WERI-Rb-1 (cell line): Measurements from ENCODE around the gene NHLRC2.
"Not testable (repeated sequence)": the region's sequence is repeated elsewhere in the genome, so short reads cannot be mapped to it uniquely, and the experiment has no call there.

Experiments
- DNase-seq: peaks from one replicate; pipeline ENCODE4 v3.0.0-alpha.2; 2020
- H3K27ac ChIP-seq: fragments of 250-450 bp; sonication (Bioruptor Pico); 2 replicates; pipeline ENCODE4 v1.5.1; 2020; ENCODE audit warnings: mild to moderate bottlenecking, moderate library complexity
- H3K27me3 ChIP-seq: fragments of 250-450 bp; sonication (Bioruptor Pico); 2 replicates; pipeline ENCODE4 v1.5.1; 2021; ENCODE audit warnings: mild to moderate bottlenecking, low read depth, moderate library complexity; ENCODE audit not compliant: insufficient read depth, severe bottlenecking
- H3K36me3 ChIP-seq: fragments of 250-450 bp; sonication (Bioruptor Pico); 2 replicates; pipeline ENCODE4 v1.5.1; 2020; ENCODE audit warnings: mild to moderate bottlenecking, moderate library complexity
- H3K4me3 ChIP-seq: 2 replicates; pipeline ENCODE4 v1.5.1; 2011; ENCODE audit warnings: low read depth, mild to moderate bottlenecking, control low read depth, low read length
- H3K9me3 ChIP-seq: fragments of 250-450 bp; sonication (Bioruptor Pico); 2 replicates; pipeline ENCODE4 v1.5.1; 2021; ENCODE audit warnings: mild to moderate bottlenecking, moderate library complexity; ENCODE audit not compliant: severe bottlenecking
- TF ChIP-seq, protein P1 (sequence below): IDR thresholded peaks from 2 replicates; pipeline ENCODE4 v1.5.1; 2011; ENCODE audit warnings: low read depth, mild to moderate bottlenecking, control low read depth, inconsistent platforms, low read length

The NHLRC2 gene

DNA sequence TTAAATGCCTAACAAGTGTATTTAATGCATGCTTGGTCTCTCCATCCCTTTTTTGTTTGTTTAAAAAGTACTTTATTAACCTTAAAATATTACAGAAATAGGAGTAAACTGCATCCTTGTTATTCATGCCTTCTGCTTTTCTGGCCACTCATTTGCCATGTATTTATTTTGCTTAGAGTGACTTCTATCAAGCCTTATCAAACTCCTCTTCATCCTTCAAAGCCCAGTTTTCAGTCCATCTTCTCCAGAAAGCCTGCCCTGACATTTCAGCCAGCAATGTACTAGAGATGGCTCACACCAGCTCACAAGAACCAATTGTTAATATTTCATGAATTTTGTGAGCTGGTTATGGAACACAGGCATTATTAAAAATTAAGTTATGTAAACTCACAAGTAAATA is 82.8 kb downstream of the NHLRC2 start:
- Histone ChIP-seq H3K27me3 (no peaks in the 10 kb centered on the region), H3K9me3 (no peaks in the 10 kb centered on the region), H3K36me3 (no peaks in the 10 kb centered on the region), H3K4me3 (no peak overlapping the region), H3K27ac (no peak overlapping the region)
- TF ChIP-seq, protein P1, sequence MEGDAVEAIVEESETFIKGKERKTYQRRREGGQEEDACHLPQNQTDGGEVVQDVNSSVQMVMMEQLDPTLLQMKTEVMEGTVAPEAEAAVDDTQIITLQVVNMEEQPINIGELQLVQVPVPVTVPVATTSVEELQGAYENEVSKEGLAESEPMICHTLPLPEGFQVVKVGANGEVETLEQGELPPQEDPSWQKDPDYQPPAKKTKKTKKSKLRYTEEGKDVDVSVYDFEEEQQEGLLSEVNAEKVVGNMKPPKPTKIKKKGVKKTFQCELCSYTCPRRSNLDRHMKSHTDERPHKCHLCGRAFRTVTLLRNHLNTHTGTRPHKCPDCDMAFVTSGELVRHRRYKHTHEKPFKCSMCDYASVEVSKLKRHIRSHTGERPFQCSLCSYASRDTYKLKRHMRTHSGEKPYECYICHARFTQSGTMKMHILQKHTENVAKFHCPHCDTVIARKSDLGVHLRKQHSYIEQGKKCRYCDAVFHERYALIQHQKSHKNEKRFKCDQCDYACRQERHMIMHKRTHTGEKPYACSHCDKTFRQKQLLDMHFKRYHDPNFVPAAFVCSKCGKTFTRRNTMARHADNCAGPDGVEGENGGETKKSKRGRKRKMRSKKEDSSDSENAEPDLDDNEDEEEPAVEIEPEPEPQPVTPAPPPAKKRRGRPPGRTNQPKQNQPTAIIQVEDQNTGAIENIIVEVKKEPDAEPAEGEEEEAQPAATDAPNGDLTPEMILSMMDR = no peak
- no peak for DNase-seq

DNA sequence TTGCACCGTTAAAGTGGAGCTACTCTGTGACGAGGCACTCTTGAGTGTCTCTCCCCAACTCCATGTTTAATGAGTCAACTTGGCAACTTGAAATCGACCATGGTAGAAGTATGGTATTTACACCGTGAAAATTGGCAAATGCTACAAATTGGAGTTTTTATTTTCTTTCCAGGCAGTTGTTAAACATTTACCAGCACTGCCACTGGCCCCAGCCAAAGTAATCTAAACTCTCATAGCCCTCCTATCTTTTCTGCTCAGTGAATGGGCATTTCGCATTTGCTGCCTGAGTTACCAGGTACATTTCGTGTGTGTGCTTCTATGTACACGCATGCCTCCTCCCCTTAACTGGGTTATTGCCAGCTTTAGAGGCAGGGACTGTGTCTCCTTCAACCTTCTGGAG is 83.3 kb downstream of the NHLRC2 start:
- no peak for DNase-seq
- TF ChIP-seq, protein P1 = no peak

DNA sequence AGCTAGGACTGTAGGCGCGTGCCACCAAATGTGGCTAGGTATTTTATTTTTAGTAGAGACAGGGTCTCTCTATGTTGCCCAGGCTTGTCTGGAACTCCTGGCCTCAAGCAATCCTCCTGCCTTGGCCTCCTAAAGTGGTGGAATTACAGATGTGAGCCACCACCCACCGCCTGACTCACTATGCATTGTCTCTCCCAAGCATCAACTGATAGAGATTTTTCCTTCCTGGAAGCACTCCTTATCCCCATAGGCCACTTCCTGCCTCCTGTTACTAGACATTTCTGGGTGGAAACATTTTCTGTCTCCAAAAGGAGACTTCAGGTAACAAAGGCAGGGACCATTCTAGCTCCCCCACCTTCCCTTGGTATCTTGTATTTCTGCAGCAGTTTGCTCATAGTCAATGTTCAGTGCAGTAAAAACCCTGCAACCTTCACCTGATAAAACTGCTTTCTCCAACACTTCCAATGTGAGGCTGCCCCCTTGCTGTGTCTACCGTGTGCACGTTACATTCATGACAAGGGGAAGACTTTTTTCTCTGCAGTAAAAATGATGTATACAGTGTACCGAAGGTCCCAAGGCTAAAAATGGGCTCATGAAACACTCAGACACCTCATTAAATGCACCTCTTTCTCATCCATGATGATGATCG is 84.9 kb downstream of the NHLRC2 start:
- TF ChIP-seq, protein P1 = no peak
- Histone ChIP-seq H3K4me3 (no peak overlapping the region), H3K27me3 (no peaks in the 10 kb centered on the region), H3K27ac (no peak overlapping the region), H3K36me3 (no peaks in the 10 kb centered on the region), H3K9me3 (no peaks in the 10 kb centered on the region)
- no peak for DNase-seq

More for the DNA sequence above, 83.3 kb downstream of the NHLRC2 start:
- Histone ChIP-seq H3K36me3 (no peaks in the 10 kb centered on the region), H3K27me3 (no peaks in the 10 kb centered on the region), H3K9me3 (no peaks in the 10 kb centered on the region), H3K27ac (no peak overlapping the region), H3K4me3 (no peak overlapping the region)

DNA sequence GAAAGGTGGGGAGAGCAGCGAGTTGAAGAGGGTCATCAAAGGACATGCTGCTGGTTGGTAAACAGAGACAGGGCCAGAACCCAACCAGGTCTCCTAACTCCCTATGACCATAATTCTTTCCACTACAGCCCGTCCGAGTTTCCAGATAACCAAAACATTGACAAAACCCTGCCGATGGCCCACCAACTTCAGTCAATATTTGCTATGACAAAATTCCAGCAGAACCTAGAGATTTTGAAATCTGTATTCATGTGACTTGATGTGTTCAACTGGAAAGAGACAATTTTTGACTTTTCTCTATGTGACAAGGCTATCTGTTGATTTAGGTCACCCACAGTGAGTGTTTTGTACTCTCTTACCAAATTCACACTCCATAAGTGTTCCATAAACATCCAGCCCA is 86.7 kb downstream of the NHLRC2 start:
- DNase-seq = no peak
- Histone ChIP-seq H3K36me3 (no peaks in the 10 kb centered on the region), H3K27me3 (no peaks in the 10 kb centered on the region), H3K9me3 (no peaks in the 10 kb centered on the region), H3K27ac (no peak overlapping the region), H3K4me3 (no peak overlapping the region)
- TF ChIP-seq, protein P1 = no peak

DNA sequence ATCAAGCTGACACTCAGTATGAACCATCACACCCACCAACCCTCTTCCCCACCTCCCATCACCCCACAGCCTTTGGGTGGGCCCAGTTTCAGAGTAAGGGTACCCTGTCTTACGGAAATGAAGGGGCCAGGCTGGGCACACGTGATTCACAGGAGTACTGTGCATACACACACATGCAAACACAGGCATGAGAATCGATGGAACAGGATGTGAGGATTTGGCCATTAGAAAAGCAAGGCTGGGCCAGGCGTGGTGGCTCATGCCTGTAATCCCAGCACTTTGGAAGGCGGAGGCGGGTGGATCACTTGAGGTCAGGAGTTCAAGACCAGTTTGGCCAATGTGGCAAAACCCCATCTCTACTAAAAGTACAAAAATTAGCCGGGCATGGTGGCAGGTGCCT is 88.7 kb downstream of the NHLRC2 start:
- not testable (repeated sequence) for H3K27me3 ChIP-seq, H3K9me3 ChIP-seq, H3K36me3 ChIP-seq, H3K27ac ChIP-seq, H3K4me3 ChIP-seq
- DNase-seq = peak; percentile 30

DNA sequence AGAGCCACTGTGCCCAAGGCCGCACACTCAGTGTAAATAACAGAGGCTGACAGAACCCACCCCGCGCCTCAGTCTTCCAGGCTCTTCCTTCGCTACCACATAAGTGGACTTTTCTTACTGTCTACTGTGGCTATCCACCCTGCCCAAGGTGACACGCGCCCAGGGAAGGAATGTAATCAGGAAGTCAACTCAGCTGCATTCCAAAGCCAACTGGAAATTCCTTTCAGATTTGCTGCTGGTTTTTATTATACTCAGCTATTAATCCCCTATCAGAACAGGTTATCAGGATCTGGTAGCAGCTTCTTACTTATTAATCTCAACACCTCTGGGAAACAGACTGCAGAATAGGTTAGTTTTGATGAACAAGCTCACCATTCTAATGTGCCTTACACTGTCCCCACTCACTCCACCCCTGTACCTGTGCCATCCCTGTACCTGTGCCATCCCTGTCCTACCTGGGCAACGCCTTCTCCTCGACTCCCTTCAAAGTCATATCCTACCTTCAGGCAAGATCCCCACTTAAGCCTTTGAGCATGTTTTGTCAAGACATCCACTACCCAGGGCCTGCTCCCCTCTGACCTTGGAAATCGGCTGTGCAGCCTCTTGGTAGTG is 90.7 kb downstream of the NHLRC2 start:
- Histone ChIP-seq H3K36me3 (no peaks in the 10 kb centered on the region), H3K27me3 (no peaks in the 10 kb centered on the region), H3K27ac (no peak overlapping the region), H3K4me3 (no peak overlapping the region), H3K9me3 (no peaks in the 10 kb centered on the region)
- DNase-seq = no peak
- TF ChIP-seq, protein P1 = no peak
